ENCODE data around the gene HEMK1. TPM values are rescaled to one million over a fixed set of nuclear protein-coding genes. Genes with fewer than 3 reads are reported as not detected.

The HEMK1 gene
- total and polyA plus RNA-seq, 2 donors (not counting 3 experiments of a cell fraction or from before 2014, with no cell fraction given), result 14.2 to 15.2 TPM

DNA sequence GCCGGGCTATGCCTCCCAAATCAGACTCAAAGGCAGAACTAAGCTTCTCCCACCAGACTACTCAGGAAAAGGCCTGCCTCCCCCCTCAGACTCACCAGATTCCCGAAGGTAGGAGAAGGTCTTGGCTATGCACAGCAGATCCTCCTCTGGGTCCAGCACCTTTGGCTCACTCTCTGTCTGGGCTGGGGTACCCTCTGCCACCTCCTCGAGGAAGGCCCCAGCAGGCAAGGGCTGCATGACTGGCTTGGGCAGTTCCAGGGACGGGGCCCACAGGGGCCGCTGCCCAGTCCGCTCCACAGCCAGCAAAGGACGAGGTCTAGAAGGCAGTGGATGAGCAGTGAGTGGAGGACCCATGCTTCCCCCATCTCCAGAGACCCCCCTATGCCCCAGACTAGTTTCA is 39.0 kb downstream of the HEMK1 start:
- Histone ChIP-seq H3K27ac (ENCODE audit: insufficient read depth, low read depth, low read length) (no peak overlapping the region), H3K9ac (replicated peaks; ENCODE audit: extremely low read depth, insufficient read depth, low read length) (no peak overlapping the region), H3K9me1 (replicated peaks; ENCODE audit: control insufficient read depth, extremely low read depth, insufficient read depth, low read length) (no peaks in the 10 kb centered on the region), H3K4me1 (ENCODE audit: control insufficient read depth, extremely low read depth, insufficient read depth, low read length) (peaks cover 14% of the 10 kb centered on the region), H4K20me1 (replicated peaks; ENCODE audit: control insufficient read depth, extremely low read depth, insufficient read depth, low read length) (no peaks in the 10 kb centered on the region), H2AFZ (ENCODE audit: low read depth, low read length) (no peak overlapping the region), H3K4me3 (replicated peaks in 1 of 3; ENCODE audit: insufficient read depth in 1 of 3, low read depth in 1 of 3, low read length in 3 of 3) (no peak overlapping the region), H3K9me3 (replicated peaks; ENCODE audit: control insufficient read depth, insufficient read depth, low read length) (no peaks in the 10 kb centered on the region), H3K36me3 (ENCODE audit: control insufficient read depth in 2 of 2, extremely low read depth in 1 of 2, insufficient read depth in 2 of 2, low read length in 2 of 2) (peaks cover 0 to 6% of the 10 kb centered on the region in 2 experiments), H3K79me2 (ENCODE audit: control insufficient read depth, insufficient read depth, low read length) (no peaks in the 10 kb centered on the region), H3K4me2 (ENCODE audit: insufficient read depth, low read length) (no peak overlapping the region), H3K27me3 (ENCODE audit: control insufficient read depth in 2 of 2, insufficient read depth in 2 of 2, low read length in 2 of 2) (no peaks in the 10 kb centered on the region)
- FAIRE-seq (no peak), DNase-seq (ENCODE audit: low read depth, low spot score) (no peak)
- no peak for TF ChIP-seq POLR2AphosphoS5 (IDR thresholded peaks at IDR 0.05; ENCODE audit: insufficient read depth, low read depth, low read length)
- TF ChIP-seq FOS (IDR thresholded peaks at IDR 0.05; ENCODE audit: borderline replicate concordance, insufficient read depth, low read length), result no peak
- TF ChIP-seq, protein P1, sequence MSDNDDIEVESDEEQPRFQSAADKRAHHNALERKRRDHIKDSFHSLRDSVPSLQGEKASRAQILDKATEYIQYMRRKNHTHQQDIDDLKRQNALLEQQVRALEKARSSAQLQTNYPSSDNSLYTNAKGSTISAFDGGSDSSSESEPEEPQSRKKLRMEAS (IDR thresholded peaks at IDR 0.05; ENCODE audit: insufficient read depth, insufficient read length), result no peak
- TF ChIP-seq JUN (IDR thresholded peaks at IDR 0.05; ENCODE audit: borderline replicate concordance, insufficient read depth, insufficient read length, low read depth), result no peak
- TF ChIP-seq, protein P2, sequence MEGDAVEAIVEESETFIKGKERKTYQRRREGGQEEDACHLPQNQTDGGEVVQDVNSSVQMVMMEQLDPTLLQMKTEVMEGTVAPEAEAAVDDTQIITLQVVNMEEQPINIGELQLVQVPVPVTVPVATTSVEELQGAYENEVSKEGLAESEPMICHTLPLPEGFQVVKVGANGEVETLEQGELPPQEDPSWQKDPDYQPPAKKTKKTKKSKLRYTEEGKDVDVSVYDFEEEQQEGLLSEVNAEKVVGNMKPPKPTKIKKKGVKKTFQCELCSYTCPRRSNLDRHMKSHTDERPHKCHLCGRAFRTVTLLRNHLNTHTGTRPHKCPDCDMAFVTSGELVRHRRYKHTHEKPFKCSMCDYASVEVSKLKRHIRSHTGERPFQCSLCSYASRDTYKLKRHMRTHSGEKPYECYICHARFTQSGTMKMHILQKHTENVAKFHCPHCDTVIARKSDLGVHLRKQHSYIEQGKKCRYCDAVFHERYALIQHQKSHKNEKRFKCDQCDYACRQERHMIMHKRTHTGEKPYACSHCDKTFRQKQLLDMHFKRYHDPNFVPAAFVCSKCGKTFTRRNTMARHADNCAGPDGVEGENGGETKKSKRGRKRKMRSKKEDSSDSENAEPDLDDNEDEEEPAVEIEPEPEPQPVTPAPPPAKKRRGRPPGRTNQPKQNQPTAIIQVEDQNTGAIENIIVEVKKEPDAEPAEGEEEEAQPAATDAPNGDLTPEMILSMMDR (IDR thresholded peaks at IDR 0.05; ENCODE audit: extremely low read depth in 1 of 2, insufficient read depth in 1 of 2, low read depth in 1 of 2, low read length in 2 of 2), result no peak
- TF ChIP-seq EZH2 (IDR thresholded peaks at IDR 0.05; ENCODE audit: borderline replicate concordance, low read depth, low read length, severe bottlenecking), result no peak
- TF ChIP-seq POLR2A (IDR thresholded peaks at IDR 0.05; ENCODE audit: low read depth, low read length), result no peak
- no peak for TF ChIP-seq MYC (IDR thresholded peaks at IDR 0.05; ENCODE audit: low read depth, low read length)
- TF ChIP-seq GATA2 (IDR thresholded peaks at IDR 0.05; ENCODE audit: insufficient read depth, insufficient read length, low read depth, low read length), result no peak
- intact Hi-C loops (cut with micrococcal nuclease) (no loop called here), dilution Hi-C loops (cut with MboI; ENCODE audit: extremely low pct_ligation_motif_present, low sequenced_read_pairs) (no loop called here)
- BruUV-seq (replicated peaks), result no TSS peak
- POLR2A ChIA-PET, result no interaction called here
- CTCF ChIA-PET, result interaction anchor here (1.5 kb wide), 1 partner anchor 36 kb away, joined by 4 read pairs; no protein-coding TSS in a partner anchor
